Measurements from ENCODE around the gene TRIL.

GRCh38 chr7:28984631-28985030 is 26.5 kb upstream of the TRIL start:
- TF ChIP-seq EZH2 (IDR thresholded peaks at IDR 0.05; ENCODE audit: borderline replicate concordance, insufficient read depth, low read depth, low read length, poor library complexity, severe bottlenecking) (no peak), CTCF (IDR thresholded peaks at IDR 0.05) (no peak)

Measured in B cell (primary cell).